ENCODE data around the gene ANKRD52. TPM values are rescaled to one million over a fixed set of nuclear protein-coding genes. Genes with fewer than 3 reads are reported as not detected.

ANKRD52 gene
- total RNA-seq, 2 experiments from 2014 or later: 23.6 to 25.6 TPM

Other genes starting within 250 kb of the ANKRD52 start
- gene IKZF4, start 237.3 kb downstream of the ANKRD52 start, total RNA-seq: 1 to 10 TPM; 7.5 to 8.2 TPM
- 10 to 100 TPM; 31.0 to 37.3 TPM for gene RPS26, start 216.5 kb downstream of the ANKRD52 start, total RNA-seq
- gene ERBB3, start 178.2 kb downstream of the ANKRD52 start, total RNA-seq: 1 to 10 TPM; 1.0 to 1.9 TPM
- gene PA2G4, start 153.8 kb downstream of the ANKRD52 start, total RNA-seq: 100 to 1,000 TPM; 398 to 411 TPM
- 1,000 to 10,000 TPM; 5,971 to 6,299 TPM for gene RPL41, start 141.8 kb downstream of the ANKRD52 start, total RNA-seq
- gene ZC3H10, start 140.1 kb downstream of the ANKRD52 start, total RNA-seq: 1 to 10 TPM; 6.4 to 6.6 TPM
- gene ESYT1, start 130.1 kb downstream of the ANKRD52 start, total RNA-seq: 10 to 100 TPM; 87.4 to 88.9 TPM
- 10 to 100 TPM; 49.2 to 57.5 TPM for gene MYL6B, start 105.8 kb downstream of the ANKRD52 start, total RNA-seq
- gene MYL6, start 100.0 kb downstream of the ANKRD52 start, total RNA-seq: 100 to 1,000 TPM; 841 to 868 TPM
- 10 to 100 TPM; 75.8 to 79.0 TPM for gene SMARCC2, start 68.9 kb downstream of the ANKRD52 start, total RNA-seq
- gene RNF41, start 36.5 kb downstream of the ANKRD52 start, total RNA-seq: 10 to 100 TPM; 26.0 TPM
- gene NABP2, start 34.0 kb downstream of the ANKRD52 start, total RNA-seq: 10 to 100 TPM; 57.4 to 59.0 TPM
- gene SLC39A5, start 28.3 kb downstream of the ANKRD52 start, total RNA-seq: 1 to 10 TPM in 1 of 2 experiments, under 1 TPM in 1; 0.98 to 1.8 TPM
- gene COQ10A, start 8.6 kb upstream of the ANKRD52 start, total RNA-seq: 1 to 10 TPM; 3.5 to 6.1 TPM
- 100 to 1,000 TPM; 330 to 336 TPM for gene CS, start 41.9 kb upstream of the ANKRD52 start, total RNA-seq
- 10 to 100 TPM; 47.5 to 57.3 TPM for gene CNPY2, start 57.6 kb upstream of the ANKRD52 start, total RNA-seq
- 10 to 100 TPM; 82.7 to 85.4 TPM for gene PAN2, start 75.6 kb upstream of the ANKRD52 start, total RNA-seq
- gene IL23A, start 80.5 kb upstream of the ANKRD52 start, total RNA-seq: 10 to 100 TPM in 1 of 2 experiments, 1 to 10 TPM in 1; 9.0 to 12.6 TPM
- 100 to 1,000 TPM; 109 to 119 TPM for gene STAT2, start 101.7 kb upstream of the ANKRD52 start, total RNA-seq
- gene APOF, start 104.5 kb upstream of the ANKRD52 start, total RNA-seq: not detected
- gene TIMELESS, start 191.0 kb upstream of the ANKRD52 start, total RNA-seq: 10 to 100 TPM; 69.9 to 70.8 TPM
- gene MIP, start 196.3 kb upstream of the ANKRD52 start, total RNA-seq: not detected
- 1 to 10 TPM; 2.2 TPM for gene SPRYD4, start 210.2 kb upstream of the ANKRD52 start, total RNA-seq
- gene GLS2, start 229.8 kb upstream of the ANKRD52 start, total RNA-seq: 1 to 10 TPM; 4.6 to 5.5 TPM